ENCODE results near the gene CDK6. TPM values are rescaled to one million over a fixed set of nuclear protein-coding genes. Genes with fewer than 3 reads are reported as not detected.

CDK6 gene
- total RNA-seq, 4 donors from 2014 or later = 12.9 to 32.7 (median 21.6) TPM

DNA sequence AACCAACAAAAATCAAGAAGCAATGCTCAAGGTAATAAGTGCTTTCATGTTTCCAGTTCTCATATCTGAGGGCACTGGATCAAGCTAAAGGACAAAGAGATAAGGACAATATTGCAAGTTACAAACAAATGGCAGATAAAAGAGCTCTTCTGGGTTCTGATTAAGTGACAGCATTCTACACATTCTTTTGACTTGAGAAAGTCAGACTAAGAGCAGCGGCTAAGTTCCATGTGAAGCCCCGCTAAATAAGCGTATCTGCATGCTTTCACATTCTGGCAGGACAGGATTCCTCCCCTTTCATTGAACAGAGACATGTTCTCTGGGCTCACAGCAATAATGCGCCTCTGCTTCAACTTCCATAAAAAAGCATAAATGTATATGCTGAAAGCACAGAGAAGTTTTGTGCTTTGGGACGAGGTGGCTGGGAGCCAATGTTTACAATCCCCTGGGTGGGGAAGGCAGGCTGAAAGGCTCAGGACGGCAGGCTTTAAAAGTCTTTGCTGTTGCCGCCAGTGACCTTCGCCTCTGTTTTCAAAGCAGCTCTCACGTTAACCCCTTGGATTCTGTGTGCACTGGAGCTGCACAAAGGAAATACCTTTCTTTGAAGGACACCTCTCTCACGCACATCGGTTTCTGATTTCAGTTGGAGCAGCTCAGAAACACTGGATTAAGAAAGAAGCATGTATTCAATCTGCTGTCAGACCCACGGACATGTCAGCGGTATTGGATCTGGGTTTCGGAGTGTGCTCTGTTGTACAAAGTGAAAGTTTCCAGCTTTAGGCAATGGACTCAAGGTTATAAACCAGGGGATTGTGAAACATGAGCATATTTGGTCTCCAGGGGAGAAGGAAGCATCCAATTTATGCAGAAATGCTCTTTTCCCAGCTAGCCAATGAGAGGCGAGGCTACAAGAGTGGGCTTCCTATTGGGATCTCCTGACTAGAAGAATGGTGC lies 140.8 kb downstream of the CDK6 start:
- Histone ChIP-seq H3K27me3 (no peaks in the 10 kb centered on the region), H3K27ac (peak overlapping the region; percentile 76 to 87 (median 82)), H3K4me3 (peak overlapping the region; percentile 22 to 50 (median 36)), H3K9me3 (no peaks in the 10 kb centered on the region), H3K4me1 (peaks cover 20 to 67% (median 33%) of the 10 kb centered on the region in 4 donors), H3K36me3 (no peaks in the 10 kb centered on the region)
- TF ChIP-seq POLR2A (IDR thresholded peaks at IDR 0.05) = no peak
- TF ChIP-seq POLR2AphosphoS5 (IDR thresholded peaks at IDR 0.05) = peak in 2 of 3 donors; percentile 37 to 72
- 20 to 47% methylated on average over 6 to 15 of the region's 15 CpGs for WGBS, 2 donors (ENCODE audit: low coverage in 1 of 2)
- in situ Hi-C loops (cut with MboI; ENCODE audit: low pct_ligation_motif_present in 1 of 4, low pct_unique_long_range_greater_than_20kb in 1 of 4, low sequenced_read_pairs in 3 of 4) (loop anchor here in 2 of 4 donors (10.0 kb wide), 1 partner anchor 139 kb away; the partner anchor contains the start of gene CDK6 (in 2 of the 2)), intact Hi-C loops (cut with DNase I; ENCODE audit: low total_unique reads) (loop anchor here (5.0 kb wide), 1 partner anchor 142 kb away; the partner anchor contains the start of gene CDK6)
- peak; percentile 91 for DNase-seq

DNA sequence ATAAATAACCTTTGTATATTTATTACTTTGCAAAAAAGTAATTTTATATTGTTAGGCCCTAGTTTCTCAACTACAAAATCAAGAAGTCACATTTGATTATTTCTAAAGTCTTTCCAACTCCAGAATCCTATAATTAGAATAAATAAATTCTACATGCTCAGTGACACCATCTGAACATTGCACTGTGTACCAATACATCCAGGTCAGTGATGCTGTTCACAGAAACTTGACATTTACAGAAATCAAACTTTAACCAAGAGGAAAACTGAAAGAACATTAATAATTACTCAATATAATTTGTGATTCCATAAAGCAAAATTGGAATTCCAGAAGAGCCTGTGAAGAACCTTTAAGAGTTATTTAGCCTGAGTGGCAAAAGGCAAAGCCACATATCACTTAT lies 142.2 kb downstream of the CDK6 start:
- no peaks in the 10 kb centered on the region for H3K36me3 ChIP-seq
- intact Hi-C loops (cut with DNase I; ENCODE audit: low total_unique reads) (no loop called here), in situ Hi-C loops (cut with MboI; ENCODE audit: low pct_ligation_motif_present in 1 of 4, low pct_unique_long_range_greater_than_20kb in 1 of 4, low sequenced_read_pairs in 3 of 4) (loop anchor here in 3 of 4 donors (5.0 to 10.0 kb wide), 2 partner anchors 138 to 141 kb away; partner anchors contain the start of gene CDK6 (in 2 of the 3))
- H3K4me1 ChIP-seq = peaks cover 20 to 55% (median 33%) of the 10 kb centered on the region in 4 donors
- no peaks in the 10 kb centered on the region for H3K9me3 ChIP-seq
- peak overlapping the region in 3 of 4 donors; percentile 76 to 87 (median 83) for H3K27ac ChIP-seq
- no peak for TF ChIP-seq POLR2A (IDR thresholded peaks at IDR 0.05)
- TF ChIP-seq POLR2AphosphoS5 (IDR thresholded peaks at IDR 0.05) = no peak
- no peak for TF ChIP-seq EP300 (IDR thresholded peaks at IDR 0.05; ENCODE audit: low read depth)
- TF ChIP-seq, protein P1, sequence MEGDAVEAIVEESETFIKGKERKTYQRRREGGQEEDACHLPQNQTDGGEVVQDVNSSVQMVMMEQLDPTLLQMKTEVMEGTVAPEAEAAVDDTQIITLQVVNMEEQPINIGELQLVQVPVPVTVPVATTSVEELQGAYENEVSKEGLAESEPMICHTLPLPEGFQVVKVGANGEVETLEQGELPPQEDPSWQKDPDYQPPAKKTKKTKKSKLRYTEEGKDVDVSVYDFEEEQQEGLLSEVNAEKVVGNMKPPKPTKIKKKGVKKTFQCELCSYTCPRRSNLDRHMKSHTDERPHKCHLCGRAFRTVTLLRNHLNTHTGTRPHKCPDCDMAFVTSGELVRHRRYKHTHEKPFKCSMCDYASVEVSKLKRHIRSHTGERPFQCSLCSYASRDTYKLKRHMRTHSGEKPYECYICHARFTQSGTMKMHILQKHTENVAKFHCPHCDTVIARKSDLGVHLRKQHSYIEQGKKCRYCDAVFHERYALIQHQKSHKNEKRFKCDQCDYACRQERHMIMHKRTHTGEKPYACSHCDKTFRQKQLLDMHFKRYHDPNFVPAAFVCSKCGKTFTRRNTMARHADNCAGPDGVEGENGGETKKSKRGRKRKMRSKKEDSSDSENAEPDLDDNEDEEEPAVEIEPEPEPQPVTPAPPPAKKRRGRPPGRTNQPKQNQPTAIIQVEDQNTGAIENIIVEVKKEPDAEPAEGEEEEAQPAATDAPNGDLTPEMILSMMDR (IDR thresholded peaks at IDR 0.05) = no peak
- DNase-seq = no peak
- no peak overlapping the region for H3K4me3 ChIP-seq
- no peaks in the 10 kb centered on the region for H3K27me3 ChIP-seq

DNA sequence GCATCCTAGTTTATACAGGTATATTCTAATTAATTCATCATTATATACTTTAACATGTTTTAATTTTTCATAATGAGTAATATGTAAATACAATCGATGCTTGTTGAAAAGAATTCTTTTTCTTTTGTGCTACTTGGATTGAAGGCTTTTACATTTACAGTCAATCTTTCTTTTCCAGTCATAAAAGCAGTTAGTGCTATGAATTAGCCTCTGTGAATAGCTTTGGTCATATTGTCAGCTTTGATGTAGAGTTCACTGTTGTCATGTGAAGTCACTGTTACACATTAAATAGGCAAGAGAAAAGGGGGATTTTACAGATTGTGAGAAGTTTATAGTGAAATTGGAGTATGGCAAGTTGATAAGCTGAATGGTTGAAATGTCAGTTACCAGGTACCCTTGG lies 142.9 kb downstream of the CDK6 start:
- TF ChIP-seq POLR2A (IDR thresholded peaks at IDR 0.05) = no peak
- no peak for TF ChIP-seq EP300 (IDR thresholded peaks at IDR 0.05; ENCODE audit: low read depth)
- TF ChIP-seq, protein P1 (IDR thresholded peaks at IDR 0.05) = no peak
- TF ChIP-seq POLR2AphosphoS5 (IDR thresholded peaks at IDR 0.05) = no peak
- Histone ChIP-seq H3K27me3 (no peaks in the 10 kb centered on the region), H3K27ac (no peak overlapping the region), H3K4me3 (no peak overlapping the region), H3K36me3 (no peaks in the 10 kb centered on the region), H3K4me1 (peaks cover 16 to 48% (median 28%) of the 10 kb centered on the region in 4 donors), H3K9me3 (no peaks in the 10 kb centered on the region)
- intact Hi-C loops (cut with DNase I; ENCODE audit: low total_unique reads) (no loop called here), in situ Hi-C loops (cut with MboI; ENCODE audit: low pct_ligation_motif_present in 1 of 4, low pct_unique_long_range_greater_than_20kb in 1 of 4, low sequenced_read_pairs in 3 of 4) (loop anchor here in 3 of 4 donors (5.0 to 10.0 kb wide), 2 partner anchors 139 to 141 kb away; partner anchors contain the start of gene CDK6 (in 2 of the 3))
- 67 to 90% methylated on average over 1 of the region's 1 CpG for WGBS, 2 donors (ENCODE audit: low coverage in 1 of 2)
- DNase-seq = no peak

DNA sequence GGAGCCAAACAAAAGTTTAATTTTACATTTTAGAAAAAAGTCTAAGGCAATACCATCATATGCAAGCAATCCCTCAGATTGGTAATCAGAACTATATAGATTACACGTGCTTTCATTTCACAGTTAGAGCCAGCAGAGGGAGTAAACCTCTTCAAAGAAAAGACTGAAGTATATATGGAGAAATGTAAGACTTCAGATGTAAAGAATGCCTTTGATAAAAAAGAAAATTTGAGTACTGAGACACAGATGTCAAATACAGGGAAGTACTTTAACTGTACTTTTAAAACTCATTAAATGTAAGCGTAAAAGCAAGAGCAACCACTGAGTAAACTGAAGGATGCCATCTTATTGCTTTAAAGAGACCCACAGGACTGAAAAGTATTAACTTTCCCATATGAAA lies 144.8 kb downstream of the CDK6 start:
- 15 to 18% methylated on average over 2 of the region's 2 CpGs for WGBS, 2 donors (ENCODE audit: low coverage in 1 of 2)
- intact Hi-C loops (cut with DNase I; ENCODE audit: low total_unique reads) = no loop called here
- no peak for TF ChIP-seq POLR2A (IDR thresholded peaks at IDR 0.05)
- TF ChIP-seq, protein P1 (IDR thresholded peaks at IDR 0.05) = peak; percentile 54 to 74 (median 60)

More for the DNA sequence above, 144.8 kb downstream of the CDK6 start:
- Histone ChIP-seq H3K9me3 (no peaks in the 10 kb centered on the region), H3K27me3 (no peaks in the 10 kb centered on the region), H3K27ac (peak overlapping the region in 1 of 4 donors; percentile 15), H3K4me1 (peaks cover 3 to 29% (median 12%) of the 10 kb centered on the region in 4 donors), H3K4me3 (no peak overlapping the region), H3K36me3 (no peaks in the 10 kb centered on the region)
- in situ Hi-C loops (cut with MboI; ENCODE audit: low pct_ligation_motif_present in 1 of 4, low pct_unique_long_range_greater_than_20kb in 1 of 4, low sequenced_read_pairs in 3 of 4) = loop anchor here in 3 of 4 donors (5.0 to 10.0 kb wide), 2 partner anchors 141 to 143 kb away; partner anchors contain the start of gene CDK6 (in 2 of the 3)
- DNase-seq = no peak

Data from transverse colon (tissue), 4 donors.